Measurements from ENCODE around the gene MAP7D1. TPM values are rescaled to one million over a fixed set of nuclear protein-coding genes. Genes with fewer than 3 reads are reported as not detected.
A peak's percentile ranks its signal among the peaks of the same experiment; 100 is the strongest.
"Not testable (repeated sequence)": the region's sequence is repeated elsewhere in the genome, so short reads cannot be mapped to it uniquely, and the experiment has no call there.

Gene MAP7D1
- total and polyA plus RNA-seq, 2 donors (not counting 3 experiments of a cell fraction or from before 2014, with no cell fraction given), result 69.7 to 193 TPM

DNA sequence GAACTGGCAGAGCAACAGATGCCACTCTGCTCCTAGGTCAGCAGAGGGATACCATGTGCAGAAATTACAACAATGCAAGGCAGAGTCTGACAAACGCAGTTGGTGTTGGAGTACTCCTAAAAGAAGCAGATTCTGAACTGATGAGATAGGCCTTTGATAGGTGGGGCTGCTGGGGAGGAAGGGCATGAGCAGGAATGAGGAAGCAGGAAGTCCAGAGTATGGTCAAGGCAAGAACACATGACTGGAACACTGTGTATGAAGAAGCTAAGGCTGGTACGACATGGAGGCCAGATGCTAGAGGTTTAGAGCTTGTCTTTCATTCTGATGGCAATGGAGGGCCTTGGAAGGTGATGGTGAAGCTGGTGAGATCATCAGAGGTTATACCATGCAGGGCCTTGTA lies 56.8 kb downstream of the MAP7D1 start:
- H4K20me1 ChIP-seq (replicated peaks; ENCODE audit: control insufficient read depth, extremely low read depth, insufficient read depth, low read length), result no peaks in the 10 kb centered on the region
- peak overlapping the region; percentile 41 for H2AFZ ChIP-seq (ENCODE audit: low read depth, low read length)
- no peaks in the 10 kb centered on the region for H3K79me2 ChIP-seq (ENCODE audit: control insufficient read depth, insufficient read depth, low read length)
- no peaks in the 10 kb centered on the region for H3K36me3 ChIP-seq (ENCODE audit: control insufficient read depth in 2 of 2, extremely low read depth in 1 of 2, insufficient read depth in 2 of 2, low read length in 2 of 2)
- H3K9me1 ChIP-seq (replicated peaks; ENCODE audit: control insufficient read depth, extremely low read depth, insufficient read depth, low read length), result no peaks in the 10 kb centered on the region
- dilution Hi-C loops (cut with MboI; ENCODE audit: extremely low pct_ligation_motif_present, low sequenced_read_pairs) (no loop called here), intact Hi-C loops (cut with micrococcal nuclease) (no loop called here)
- FAIRE-seq (no peak), DNase-seq (ENCODE audit: low read depth, low spot score) (no peak)
- no peaks in the 10 kb centered on the region for H3K27me3 ChIP-seq (ENCODE audit: control insufficient read depth in 2 of 2, insufficient read depth in 2 of 2, low read length in 2 of 2)
- no peak overlapping the region for H3K4me3 ChIP-seq (replicated peaks in 1 of 3; ENCODE audit: insufficient read depth in 1 of 3, low read depth in 1 of 3, low read length in 3 of 3)
- no TSS peak for BruUV-seq (replicated peaks)
- ChIA-PET POLR2A (no interaction called here), CTCF (no interaction called here)
- no peak overlapping the region for H3K27ac ChIP-seq (ENCODE audit: insufficient read depth, low read depth, low read length)
- TF ChIP-seq, protein P1, sequence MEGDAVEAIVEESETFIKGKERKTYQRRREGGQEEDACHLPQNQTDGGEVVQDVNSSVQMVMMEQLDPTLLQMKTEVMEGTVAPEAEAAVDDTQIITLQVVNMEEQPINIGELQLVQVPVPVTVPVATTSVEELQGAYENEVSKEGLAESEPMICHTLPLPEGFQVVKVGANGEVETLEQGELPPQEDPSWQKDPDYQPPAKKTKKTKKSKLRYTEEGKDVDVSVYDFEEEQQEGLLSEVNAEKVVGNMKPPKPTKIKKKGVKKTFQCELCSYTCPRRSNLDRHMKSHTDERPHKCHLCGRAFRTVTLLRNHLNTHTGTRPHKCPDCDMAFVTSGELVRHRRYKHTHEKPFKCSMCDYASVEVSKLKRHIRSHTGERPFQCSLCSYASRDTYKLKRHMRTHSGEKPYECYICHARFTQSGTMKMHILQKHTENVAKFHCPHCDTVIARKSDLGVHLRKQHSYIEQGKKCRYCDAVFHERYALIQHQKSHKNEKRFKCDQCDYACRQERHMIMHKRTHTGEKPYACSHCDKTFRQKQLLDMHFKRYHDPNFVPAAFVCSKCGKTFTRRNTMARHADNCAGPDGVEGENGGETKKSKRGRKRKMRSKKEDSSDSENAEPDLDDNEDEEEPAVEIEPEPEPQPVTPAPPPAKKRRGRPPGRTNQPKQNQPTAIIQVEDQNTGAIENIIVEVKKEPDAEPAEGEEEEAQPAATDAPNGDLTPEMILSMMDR (IDR thresholded peaks at IDR 0.05; ENCODE audit: extremely low read depth in 1 of 2, insufficient read depth in 1 of 2, low read depth in 1 of 2, low read length in 2 of 2), result no peak
- TF ChIP-seq JUN (IDR thresholded peaks at IDR 0.05; ENCODE audit: borderline replicate concordance, insufficient read depth, insufficient read length, low read depth) (no peak), GATA2 (IDR thresholded peaks at IDR 0.05; ENCODE audit: insufficient read depth, insufficient read length, low read depth, low read length) (no peak), MYC (IDR thresholded peaks at IDR 0.05; ENCODE audit: low read depth, low read length) (no peak)
- no peak overlapping the region for H3K9ac ChIP-seq (replicated peaks; ENCODE audit: extremely low read depth, insufficient read depth, low read length)
- H3K9me3 ChIP-seq (replicated peaks; ENCODE audit: control insufficient read depth, insufficient read depth, low read length), result no peaks in the 10 kb centered on the region
- H3K4me2 ChIP-seq (ENCODE audit: insufficient read depth, low read length), result no peak overlapping the region
- no peaks in the 10 kb centered on the region for H3K4me1 ChIP-seq (ENCODE audit: control insufficient read depth, extremely low read depth, insufficient read depth, low read length)

DNA sequence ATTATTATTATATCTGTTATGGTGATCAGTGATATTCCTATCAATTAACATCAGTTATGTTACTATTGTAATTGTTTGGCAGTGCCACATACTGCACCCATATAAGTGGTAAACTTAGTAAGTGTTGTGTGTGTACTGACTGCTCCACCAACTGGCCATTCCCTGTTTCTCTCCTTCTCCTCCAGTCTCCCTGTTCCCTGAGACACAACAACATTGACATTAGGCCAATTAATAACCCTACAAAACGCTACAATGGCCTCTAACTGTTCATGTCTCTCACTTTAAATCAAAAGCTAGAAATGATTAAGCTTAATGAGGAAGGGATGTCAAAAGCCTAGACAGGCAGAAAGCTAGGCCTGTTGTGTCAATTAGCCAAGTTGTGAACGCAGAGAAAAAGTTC lies 61.7 kb downstream of the MAP7D1 start:
- dilution Hi-C loops (cut with MboI; ENCODE audit: extremely low pct_ligation_motif_present, low sequenced_read_pairs), result no loop called here
- ChIA-PET CTCF (no interaction called here), POLR2A (no interaction called here)
- intact Hi-C loops (cut with micrococcal nuclease), result no loop called here
- DNase-seq (ENCODE audit: low read depth, low spot score) (peak; percentile 25), FAIRE-seq (peak; percentile 53)
- no peaks in the 10 kb centered on the region for H3K36me3 ChIP-seq (ENCODE audit: control insufficient read depth in 2 of 2, extremely low read depth in 1 of 2, insufficient read depth in 2 of 2, low read length in 2 of 2)
- no peaks in the 10 kb centered on the region for H3K27me3 ChIP-seq (ENCODE audit: control insufficient read depth in 2 of 2, insufficient read depth in 2 of 2, low read length in 2 of 2)
- H3K79me2 ChIP-seq (ENCODE audit: control insufficient read depth, insufficient read depth, low read length), result no peaks in the 10 kb centered on the region
- no peak overlapping the region for H3K27ac ChIP-seq (ENCODE audit: insufficient read depth, low read depth, low read length)
- H3K9ac ChIP-seq (replicated peaks; ENCODE audit: extremely low read depth, insufficient read depth, low read length), result no peak overlapping the region
- no TSS peak for BruUV-seq (replicated peaks)
- no peaks in the 10 kb centered on the region for H3K9me3 ChIP-seq (replicated peaks; ENCODE audit: control insufficient read depth, insufficient read depth, low read length)
- H4K20me1 ChIP-seq (replicated peaks; ENCODE audit: control insufficient read depth, extremely low read depth, insufficient read depth, low read length), result no peaks in the 10 kb centered on the region
- no peaks in the 10 kb centered on the region for H3K4me1 ChIP-seq (ENCODE audit: control insufficient read depth, extremely low read depth, insufficient read depth, low read length)
- TF ChIP-seq, protein P2, sequence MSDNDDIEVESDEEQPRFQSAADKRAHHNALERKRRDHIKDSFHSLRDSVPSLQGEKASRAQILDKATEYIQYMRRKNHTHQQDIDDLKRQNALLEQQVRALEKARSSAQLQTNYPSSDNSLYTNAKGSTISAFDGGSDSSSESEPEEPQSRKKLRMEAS (IDR thresholded peaks at IDR 0.05; ENCODE audit: insufficient read depth, insufficient read length), result no peak
- TF ChIP-seq, protein P1 (IDR thresholded peaks at IDR 0.05; ENCODE audit: extremely low read depth in 1 of 2, insufficient read depth in 1 of 2, low read depth in 1 of 2, low read length in 2 of 2), result peak in 1 of 2 donors; percentile 25
- TF ChIP-seq MYC (IDR thresholded peaks at IDR 0.05; ENCODE audit: low read depth, low read length), result no peak
- no peak overlapping the region for H3K4me2 ChIP-seq (ENCODE audit: insufficient read depth, low read length)
- no peak overlapping the region for H3K4me3 ChIP-seq (replicated peaks in 1 of 3; ENCODE audit: insufficient read depth in 1 of 3, low read depth in 1 of 3, low read length in 3 of 3)
- no peak overlapping the region for H2AFZ ChIP-seq (ENCODE audit: low read depth, low read length)
- no peaks in the 10 kb centered on the region for H3K9me1 ChIP-seq (replicated peaks; ENCODE audit: control insufficient read depth, extremely low read depth, insufficient read depth, low read length)

DNA sequence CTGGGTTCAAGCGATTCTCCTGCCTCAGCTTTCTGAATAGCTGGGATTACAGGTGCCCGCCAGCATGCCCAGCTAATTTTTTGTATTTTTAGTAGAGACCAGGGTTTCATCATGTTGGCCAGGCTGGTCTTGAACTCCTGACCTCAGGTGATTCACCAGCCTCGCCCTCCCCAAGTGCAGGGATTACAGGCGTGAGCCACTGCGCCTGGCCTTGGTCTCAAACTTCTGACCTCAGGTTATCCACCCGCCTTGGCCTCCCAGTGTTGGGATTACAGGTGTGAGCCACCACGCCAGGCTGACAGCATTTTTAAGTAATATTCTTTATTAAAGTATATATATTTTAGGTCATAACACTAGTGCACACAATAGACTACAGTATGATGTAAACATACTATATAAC lies 65.9 kb downstream of the MAP7D1 start:
- DNase-seq (ENCODE audit: low read depth, low spot score); BruUV-seq (replicated peaks): not testable (repeated sequence)
- H3K4me1 ChIP-seq (ENCODE audit: control insufficient read depth, extremely low read depth, insufficient read depth, low read length), result peaks cover 17% of the 10 kb centered on the region

More for the DNA sequence above, 65.9 kb downstream of the MAP7D1 start:
- CTCF ChIA-PET, result interaction anchor here (1.3 kb wide), 2 partner anchors 11 to 33 kb away, joined by 3 to 5 read pairs; no protein-coding TSS in a partner anchor
- POLR2A ChIA-PET, result interaction anchor here (0.7 kb wide), 1 partner anchor 107 kb away, joined by 4 read pairs; no protein-coding TSS in a partner anchor
- H3K9ac ChIP-seq (replicated peaks; ENCODE audit: extremely low read depth, insufficient read depth, low read length); H3K27ac ChIP-seq (ENCODE audit: insufficient read depth, low read depth, low read length); H3K27me3 ChIP-seq (ENCODE audit: control insufficient read depth in 2 of 2, insufficient read depth in 2 of 2, low read length in 2 of 2); H3K4me2 ChIP-seq (ENCODE audit: insufficient read depth, low read length); H4K20me1 ChIP-seq (replicated peaks; ENCODE audit: control insufficient read depth, extremely low read depth, insufficient read depth, low read length); H3K9me1 ChIP-seq (replicated peaks; ENCODE audit: control insufficient read depth, extremely low read depth, insufficient read depth, low read length); dilution Hi-C loops (cut with MboI; ENCODE audit: extremely low pct_ligation_motif_present, low sequenced_read_pairs); H3K4me3 ChIP-seq (replicated peaks in 1 of 3; ENCODE audit: insufficient read depth in 1 of 3, low read depth in 1 of 3, low read length in 3 of 3); H3K9me3 ChIP-seq (replicated peaks; ENCODE audit: control insufficient read depth, insufficient read depth, low read length); H2AFZ ChIP-seq (ENCODE audit: low read depth, low read length); FAIRE-seq; H3K36me3 ChIP-seq (ENCODE audit: control insufficient read depth in 2 of 2, extremely low read depth in 1 of 2, insufficient read depth in 2 of 2, low read length in 2 of 2): not testable (repeated sequence)
- H3K79me2 ChIP-seq (ENCODE audit: control insufficient read depth, insufficient read depth, low read length), result peaks cover 26% of the 10 kb centered on the region
- intact Hi-C loops (cut with micrococcal nuclease), result loop anchor here (5.0 kb wide), 1 partner anchor 1030 kb away; the partner anchor contains the start of gene SFPQ
